GM21390 (cell line): ENCODE measurements around the gene KLHL29.
"Not testable (repeated sequence)": the region's sequence is repeated elsewhere in the genome, so short reads cannot be mapped to it uniquely, and the experiment has no call there.

ENCODE experiments used
- ATAC-seq: cut with Tn5 transposase; IDR thresholded peaks from one replicate; pipeline ENCODE4 v1.9.1; 2021; ENCODE audit not compliant: unreplicated experiment

KLHL29 gene

GRCh38 chr2:23705771-23706612 lies 321.0 kb downstream of the KLHL29 start:
- no peak for ATAC-seq

- no peak for ATAC-seq
Observed at GRCh38 chr2:23706613-23707078, 321.7 kb downstream of the KLHL29 start.

GRCh38 chr2:23707096-23707495 lies 322.1 kb downstream of the KLHL29 start:
- ATAC-seq, result no peak

GRCh38 chr2:23708771-23709170 lies 323.8 kb downstream of the KLHL29 start:
- ATAC-seq, result no peak

- ATAC-seq, result no peak
Observed at GRCh38 chr2:23709311-23709710, 324.3 kb downstream of the KLHL29 start.

GRCh38 chr2:23711979-23712755 lies 327.2 kb downstream of the KLHL29 start:
- no peak for ATAC-seq

GRCh38 chr2:23712756-23713151 lies 327.8 kb downstream of the KLHL29 start:
- no peak for ATAC-seq

GRCh38 chr2:23713351-23713750 lies 328.4 kb downstream of the KLHL29 start:
- no peak for ATAC-seq

GRCh38 chr2:23718931-23719700 lies 334.1 kb downstream of the KLHL29 start:
- no peak for ATAC-seq

GRCh38 chr2:23719716-23720115 lies 334.7 kb downstream of the KLHL29 start:
- no peak for ATAC-seq

- ATAC-seq, result no peak
Observed at GRCh38 chr2:23720705-23721453, 335.9 kb downstream of the KLHL29 start.

GRCh38 chr2:23721454-23721826 lies 336.5 kb downstream of the KLHL29 start:
- ATAC-seq, result no peak

GRCh38 chr2:23722255-23722654 lies 337.3 kb downstream of the KLHL29 start:
- ATAC-seq, result no peak

- not testable (repeated sequence) for ATAC-seq
Observed at GRCh38 chr2:23723029-23723428, 338.1 kb downstream of the KLHL29 start.

- ATAC-seq, result no peak
Observed at GRCh38 chr2:23734416-23734815, 349.4 kb downstream of the KLHL29 start.

GRCh38 chr2:23736783-23737182 lies 351.8 kb downstream of the KLHL29 start:
- ATAC-seq, result not testable (repeated sequence)

GRCh38 chr2:23745068-23745725 lies 360.2 kb downstream of the KLHL29 start:
- ATAC-seq, result no peak

GRCh38 chr2:23745726-23746105 lies 360.7 kb downstream of the KLHL29 start:
- no peak for ATAC-seq

- no peak for ATAC-seq
Observed at GRCh38 chr2:23746141-23746863, 361.3 kb downstream of the KLHL29 start.
